Thyroid gland (tissue), 4 donors: Measurements from ENCODE around the gene CREB3L1.

Experiments
- POLR2A ChIP-seq, 2 donors: fragments of 450-650 bp; IDR thresholded peaks; one replicate each; pipeline ENCODE4 v1.6.1; 2017; ENCODE audit warnings: antibody characterized with exemption in 2 of 2, mild to moderate bottlenecking in 2 of 2, moderate library complexity in 1 of 2
- TF ChIP-seq, protein P1 (sequence below), 6 experiments: fragments of 200-600 bp in 3 of 6; fragments of 450-650 bp in 3 of 6; sonication (generic) in 3 of 6; IDR thresholded peaks; one replicate each; pipeline ENCODE4 v1.5.1; 2016 to 2019; ENCODE audit warnings: antibody characterized with exemption in 6 of 6, mild to moderate bottlenecking in 2 of 6, inconsistent platforms in 1 of 6, moderate library complexity in 1 of 6

DNA sequence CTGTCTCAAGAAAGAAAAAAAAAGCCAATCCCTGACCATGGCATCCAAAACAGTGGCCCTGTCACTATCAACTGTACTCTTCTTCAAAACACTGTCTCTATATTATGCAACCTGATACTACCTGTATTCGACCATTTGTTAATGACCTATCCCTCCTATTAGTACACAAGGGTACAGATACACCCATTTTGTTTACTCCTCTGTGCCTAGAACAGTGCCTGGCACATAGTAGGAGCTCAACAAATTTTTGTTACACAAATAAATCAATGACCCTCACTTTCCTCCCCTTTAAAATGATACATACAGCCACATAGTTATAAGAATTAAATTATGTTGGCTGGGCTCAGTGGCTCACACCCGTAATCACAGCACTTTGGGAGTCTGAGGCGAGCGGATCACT lies 13.4 kb upstream of the CREB3L1 start:
- TF ChIP-seq, protein P1, sequence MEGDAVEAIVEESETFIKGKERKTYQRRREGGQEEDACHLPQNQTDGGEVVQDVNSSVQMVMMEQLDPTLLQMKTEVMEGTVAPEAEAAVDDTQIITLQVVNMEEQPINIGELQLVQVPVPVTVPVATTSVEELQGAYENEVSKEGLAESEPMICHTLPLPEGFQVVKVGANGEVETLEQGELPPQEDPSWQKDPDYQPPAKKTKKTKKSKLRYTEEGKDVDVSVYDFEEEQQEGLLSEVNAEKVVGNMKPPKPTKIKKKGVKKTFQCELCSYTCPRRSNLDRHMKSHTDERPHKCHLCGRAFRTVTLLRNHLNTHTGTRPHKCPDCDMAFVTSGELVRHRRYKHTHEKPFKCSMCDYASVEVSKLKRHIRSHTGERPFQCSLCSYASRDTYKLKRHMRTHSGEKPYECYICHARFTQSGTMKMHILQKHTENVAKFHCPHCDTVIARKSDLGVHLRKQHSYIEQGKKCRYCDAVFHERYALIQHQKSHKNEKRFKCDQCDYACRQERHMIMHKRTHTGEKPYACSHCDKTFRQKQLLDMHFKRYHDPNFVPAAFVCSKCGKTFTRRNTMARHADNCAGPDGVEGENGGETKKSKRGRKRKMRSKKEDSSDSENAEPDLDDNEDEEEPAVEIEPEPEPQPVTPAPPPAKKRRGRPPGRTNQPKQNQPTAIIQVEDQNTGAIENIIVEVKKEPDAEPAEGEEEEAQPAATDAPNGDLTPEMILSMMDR (IDR thresholded peaks at IDR 0.05), result no peak
- TF ChIP-seq POLR2A (IDR thresholded peaks at IDR 0.05), result no peak
